HepG2 (cell line): ENCODE results near the gene B3GNT8. TPM values are rescaled to one million over a fixed set of nuclear protein-coding genes. Genes with fewer than 3 reads are reported as not detected.

Source experiments
- CBX1 ChIP-seq: IDR thresholded peaks from one replicate; pipeline ENCODE4 v1.6.1; 2016; ENCODE audit warnings: antibody characterized with exemption, low read depth
- HCFC1 ChIP-seq: fragments of 150-350 bp; IDR thresholded peaks from 2 replicates; pipeline ENCODE4 v1.6.1; 2014; ENCODE audit warnings: low read depth, low read length
- HMGXB3 ChIP-seq: sonication (generic); formaldehyde crosslinking; IDR thresholded peaks from 2 replicates; pipeline ENCODE4 v1.4.0; 2020; ENCODE audit warnings: missing genetic modification reagents, borderline replicate concordance
- IRX3 ChIP-seq: sonication (generic); formaldehyde crosslinking; IDR thresholded peaks from 2 replicates; pipeline ENCODE4 v1.8.1; 2023; ENCODE audit warnings: mild to moderate bottlenecking, low read depth, missing genetic modification reagents, borderline replicate concordance
- MBNL3 ChIP-seq: fragments of 250-450 bp; sonication (Bioruptor Pico); conservative IDR thresholded peaks from 2 replicates; pipeline ENCODE4 v1.8.0; 2022; ENCODE audit warnings: mild to moderate bottlenecking, inconsistent platforms
- MED8 ChIP-seq: sonication (generic); formaldehyde crosslinking; IDR thresholded peaks from 2 replicates; pipeline ENCODE4 v1.8.1; 2023; ENCODE audit warnings: mild to moderate bottlenecking, missing genetic modification reagents; ENCODE audit not compliant: insufficient replicate concordance
- MEIS2 ChIP-seq: sonication (generic); formaldehyde crosslinking; IDR thresholded peaks from 2 replicates; pipeline ENCODE4 v1.9.0; 2021; ENCODE audit warnings: mild to moderate bottlenecking, missing genetic modification reagents
- PAF1 ChIP-seq: IDR thresholded peaks from 2 replicates; pipeline ENCODE4 v1.6.1; 2016; ENCODE audit warnings: missing genetic modification reagents, missing compliant biosample characterization
- RCOR2 ChIP-seq: IDR thresholded peaks from 2 replicates; pipeline ENCODE4 v1.6.1; 2016; ENCODE audit warnings: missing biosample characterization, missing genetic modification reagents
- TCF7 ChIP-seq: sonication (generic); IDR thresholded peaks from 2 replicates; pipeline ENCODE4 v1.6.1; 2016; ENCODE audit warnings: antibody characterized with exemption, low read depth
- TCF7L2 ChIP-seq: IDR thresholded peaks from 2 replicates; pipeline ENCODE4 v1.6.1; 2011; ENCODE audit warnings: mild to moderate bottlenecking, low read depth, low read length, moderate library complexity
- TOPORS ChIP-seq: sonication (generic); formaldehyde crosslinking; IDR thresholded peaks from 2 replicates; pipeline ENCODE4 v1.8.0; 2023; ENCODE audit warnings: mild to moderate bottlenecking, missing genetic modification reagents
- UBTF ChIP-seq: sonication (generic); formaldehyde crosslinking; IDR thresholded peaks from 2 replicates; pipeline ENCODE4 v1.4.0; 2020; ENCODE audit warnings: mild to moderate bottlenecking, missing genetic modification reagents
- ZBTB38 ChIP-seq: sonication (generic); formaldehyde crosslinking; IDR thresholded peaks from 2 replicates; pipeline ENCODE4 v1.5.1; 2020; ENCODE audit warnings: mild to moderate bottlenecking, missing genetic modification reagents
- ZBTB42 ChIP-seq: sonication (generic); formaldehyde crosslinking; IDR thresholded peaks from 2 replicates; pipeline ENCODE4 v1.5.0; 2020; ENCODE audit warnings: mild to moderate bottlenecking, missing genetic modification reagents
- ZNF256 ChIP-seq: sonication (generic); formaldehyde crosslinking; conservative IDR thresholded peaks from 2 replicates; pipeline ENCODE4 v1.4.0; 2020; ENCODE audit warnings: missing genetic modification reagents
- ZNF414 ChIP-seq: sonication (generic); formaldehyde crosslinking; IDR thresholded peaks from 2 replicates; pipeline ENCODE4 v1.5.0; 2020; ENCODE audit warnings: missing genetic modification reagents
- ZNF441 ChIP-seq: sonication (generic); formaldehyde crosslinking; IDR thresholded peaks from 2 replicates; pipeline ENCODE4 v1.7.0; 2021; ENCODE audit warnings: missing genetic modification reagents, borderline replicate concordance
- ZNF530 ChIP-seq: sonication (generic); formaldehyde crosslinking; IDR thresholded peaks from 2 replicates; pipeline ENCODE4 v1.5.0; 2020; ENCODE audit warnings: low read depth, mild to moderate bottlenecking, missing genetic modification reagents
- ZNF746 ChIP-seq: sonication (generic); formaldehyde crosslinking; IDR thresholded peaks from 2 replicates; pipeline ENCODE4 v1.8.0; 2022; ENCODE audit warnings: mild to moderate bottlenecking, missing genetic modification reagents
- ZNF772 ChIP-seq: sonication (generic); formaldehyde crosslinking; IDR thresholded peaks from 2 replicates; pipeline ENCODE4 v1.5.0; 2020; ENCODE audit warnings: mild to moderate bottlenecking, missing genetic modification reagents
- ZNF784 ChIP-seq: sonication (generic); formaldehyde crosslinking; IDR thresholded peaks from 2 replicates; pipeline ENCODE4 v1.5.1; 2020; ENCODE audit warnings: missing genetic modification reagents, mild to moderate bottlenecking, borderline replicate concordance
- polyA plus RNA-seq, 8 experiments: library from polyadenylated mRNA; depleted of rRNA in 3 of 8; stranded (reverse) in 7 of 8; unstranded in 1 of 8; fragments of >200 nt; fragmentation: Illumina TruSeq in 4 of 8; extraction: Trizol in 4 of 8; gene quantifications; 2 replicates each; pipeline versions ENCODE4 v1.2.1 to v1.2.3, GENCODE V29; 2011 to 2016; ENCODE audit warnings: low read depth in 4 of 8, missing spikeins in 1 of 8, mixed read lengths in 1 of 8; ENCODE audit not compliant: insufficient read depth in 1 of 8
- total RNA-seq, 5 experiments: library from RNA; depleted of rRNA; stranded (reverse); fragments of >200 nt; fragmentation: Illumina TruSeq; extraction: Trizol; gene quantifications; 2 replicates each; pipeline ENCODE4 v1.2.3, GENCODE V29; 2016; ENCODE audit warnings: low read depth in 1 of 5

Gene B3GNT8
- total and polyA plus RNA-seq, 2 of the 13 experiments (the other 11 are each of a cell fraction or from before 2014, with no cell fraction given) = 0.26 to 1.9 TPM

- 0 out of 2 replicates have a peak, but pooled peaks have one; percentile 37 for TF ChIP-seq UBTF (CRISPR knock-in tag)
- no peak for TF ChIP-seq ZNF414
- no peak for TF ChIP-seq TOPORS (CRISPR knock-in tag)
- TF ChIP-seq MBNL3 (CRISPR knock-in tag) = no peak
- TF ChIP-seq PAF1 (CRISPR knock-in tag) = no peak
- TF ChIP-seq MED8 = no peak
- TF ChIP-seq ZBTB42 (CRISPR knock-in tag) = 0 out of 2 replicates have a peak, but pooled peaks have one; percentile 57
- no peak for TF ChIP-seq TCF7L2
- TF ChIP-seq ZNF256 (CRISPR knock-in tag) = no peak
- TF ChIP-seq MEIS2 (CRISPR knock-in tag) = no peak
- no peak for TF ChIP-seq ZNF441 (CRISPR knock-in tag)
- peak; percentile 40; the same call in 1 of the 2 replicates for TF ChIP-seq ZBTB38 (CRISPR knock-in tag)
- TF ChIP-seq RCOR2 = peak; percentile 53
- TF ChIP-seq ZNF530 (CRISPR knock-in tag) = no peak
- no peak for TF ChIP-seq TCF7
- no peak for TF ChIP-seq ZNF772 (CRISPR knock-in tag)
- TF ChIP-seq ZNF784 (CRISPR knock-in tag) = peak; percentile 76
- TF ChIP-seq IRX3 = peak; percentile 52; the same call in 1 of the 2 replicates
- no peak; the same call in 1 of the 2 replicates for TF ChIP-seq ZNF746 (CRISPR knock-in tag)
- no peak for TF ChIP-seq CBX1
- peak; percentile 46; the same call in 1 of the 2 replicates for TF ChIP-seq HCFC1
- TF ChIP-seq HMGXB3 = no peak; the same call in 1 of the 2 replicates
Measured at GRCh38 chr19:41439441-41440222, 12.5 kb upstream of the B3GNT8 start, which contains the start of gene DMAC2 (continued).
